ENCODE results near the gene GKN2.

GRCh38 chr2:68932402-68932801 lies 20.3 kb downstream of the GKN2 start:
- TF ChIP-seq, protein P1, sequence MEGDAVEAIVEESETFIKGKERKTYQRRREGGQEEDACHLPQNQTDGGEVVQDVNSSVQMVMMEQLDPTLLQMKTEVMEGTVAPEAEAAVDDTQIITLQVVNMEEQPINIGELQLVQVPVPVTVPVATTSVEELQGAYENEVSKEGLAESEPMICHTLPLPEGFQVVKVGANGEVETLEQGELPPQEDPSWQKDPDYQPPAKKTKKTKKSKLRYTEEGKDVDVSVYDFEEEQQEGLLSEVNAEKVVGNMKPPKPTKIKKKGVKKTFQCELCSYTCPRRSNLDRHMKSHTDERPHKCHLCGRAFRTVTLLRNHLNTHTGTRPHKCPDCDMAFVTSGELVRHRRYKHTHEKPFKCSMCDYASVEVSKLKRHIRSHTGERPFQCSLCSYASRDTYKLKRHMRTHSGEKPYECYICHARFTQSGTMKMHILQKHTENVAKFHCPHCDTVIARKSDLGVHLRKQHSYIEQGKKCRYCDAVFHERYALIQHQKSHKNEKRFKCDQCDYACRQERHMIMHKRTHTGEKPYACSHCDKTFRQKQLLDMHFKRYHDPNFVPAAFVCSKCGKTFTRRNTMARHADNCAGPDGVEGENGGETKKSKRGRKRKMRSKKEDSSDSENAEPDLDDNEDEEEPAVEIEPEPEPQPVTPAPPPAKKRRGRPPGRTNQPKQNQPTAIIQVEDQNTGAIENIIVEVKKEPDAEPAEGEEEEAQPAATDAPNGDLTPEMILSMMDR (IDR thresholded peaks at IDR 0.05), result no peak
- TF ChIP-seq MXI1 (IDR thresholded peaks at IDR 0.05; ENCODE audit: low read depth, low read length) (no peak), SIN3A (IDR thresholded peaks at IDR 0.05; ENCODE audit: borderline replicate concordance, low read depth, low read length) (no peak), TAF1 (IDR thresholded peaks at IDR 0.05; ENCODE audit: borderline replicate concordance, low read depth, low read length) (no peak), FOSL2 (IDR thresholded peaks at IDR 0.05; ENCODE audit: borderline replicate concordance, low read depth) (no peak), YY1 (IDR thresholded peaks at IDR 0.05; ENCODE audit: low read depth) (no peak), USF1 (IDR thresholded peaks at IDR 0.05; ENCODE audit: borderline replicate concordance, low read depth) (no peak), EP300 (IDR thresholded peaks at IDR 0.05; ENCODE audit: borderline replicate concordance in 1 of 2, low read depth in 1 of 2, low read length in 1 of 2) (no peak), RFX5 (IDR thresholded peaks at IDR 0.05; ENCODE audit: low read length) (no peak), FOXJ3 (CRISPR knock-in tag; IDR thresholded peaks at IDR 0.05) (no peak)
- TF ChIP-seq, protein P2, sequence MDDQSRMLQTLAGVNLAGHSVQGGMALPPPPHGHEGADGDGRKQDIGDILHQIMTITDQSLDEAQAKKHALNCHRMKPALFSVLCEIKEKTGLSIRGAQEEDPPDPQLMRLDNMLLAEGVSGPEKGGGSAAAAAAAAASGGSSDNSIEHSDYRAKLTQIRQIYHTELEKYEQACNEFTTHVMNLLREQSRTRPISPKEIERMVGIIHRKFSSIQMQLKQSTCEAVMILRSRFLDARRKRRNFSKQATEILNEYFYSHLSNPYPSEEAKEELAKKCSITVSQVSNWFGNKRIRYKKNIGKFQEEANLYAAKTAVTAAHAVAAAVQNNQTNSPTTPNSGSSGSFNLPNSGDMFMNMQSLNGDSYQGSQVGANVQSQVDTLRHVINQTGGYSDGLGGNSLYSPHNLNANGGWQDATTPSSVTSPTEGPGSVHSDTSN (IDR thresholded peaks at IDR 0.05), result no peak
- TF ChIP-seq, protein P3, sequence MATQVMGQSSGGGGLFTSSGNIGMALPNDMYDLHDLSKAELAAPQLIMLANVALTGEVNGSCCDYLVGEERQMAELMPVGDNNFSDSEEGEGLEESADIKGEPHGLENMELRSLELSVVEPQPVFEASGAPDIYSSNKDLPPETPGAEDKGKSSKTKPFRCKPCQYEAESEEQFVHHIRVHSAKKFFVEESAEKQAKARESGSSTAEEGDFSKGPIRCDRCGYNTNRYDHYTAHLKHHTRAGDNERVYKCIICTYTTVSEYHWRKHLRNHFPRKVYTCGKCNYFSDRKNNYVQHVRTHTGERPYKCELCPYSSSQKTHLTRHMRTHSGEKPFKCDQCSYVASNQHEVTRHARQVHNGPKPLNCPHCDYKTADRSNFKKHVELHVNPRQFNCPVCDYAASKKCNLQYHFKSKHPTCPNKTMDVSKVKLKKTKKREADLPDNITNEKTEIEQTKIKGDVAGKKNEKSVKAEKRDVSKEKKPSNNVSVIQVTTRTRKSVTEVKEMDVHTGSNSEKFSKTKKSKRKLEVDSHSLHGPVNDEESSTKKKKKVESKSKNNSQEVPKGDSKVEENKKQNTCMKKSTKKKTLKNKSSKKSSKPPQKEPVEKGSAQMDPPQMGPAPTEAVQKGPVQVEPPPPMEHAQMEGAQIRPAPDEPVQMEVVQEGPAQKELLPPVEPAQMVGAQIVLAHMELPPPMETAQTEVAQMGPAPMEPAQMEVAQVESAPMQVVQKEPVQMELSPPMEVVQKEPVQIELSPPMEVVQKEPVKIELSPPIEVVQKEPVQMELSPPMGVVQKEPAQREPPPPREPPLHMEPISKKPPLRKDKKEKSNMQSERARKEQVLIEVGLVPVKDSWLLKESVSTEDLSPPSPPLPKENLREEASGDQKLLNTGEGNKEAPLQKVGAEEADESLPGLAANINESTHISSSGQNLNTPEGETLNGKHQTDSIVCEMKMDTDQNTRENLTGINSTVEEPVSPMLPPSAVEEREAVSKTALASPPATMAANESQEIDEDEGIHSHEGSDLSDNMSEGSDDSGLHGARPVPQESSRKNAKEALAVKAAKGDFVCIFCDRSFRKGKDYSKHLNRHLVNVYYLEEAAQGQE (IDR thresholded peaks at IDR 0.05; ENCODE audit: low read depth, low read length), result no peak
- TF ChIP-seq, protein P4, sequence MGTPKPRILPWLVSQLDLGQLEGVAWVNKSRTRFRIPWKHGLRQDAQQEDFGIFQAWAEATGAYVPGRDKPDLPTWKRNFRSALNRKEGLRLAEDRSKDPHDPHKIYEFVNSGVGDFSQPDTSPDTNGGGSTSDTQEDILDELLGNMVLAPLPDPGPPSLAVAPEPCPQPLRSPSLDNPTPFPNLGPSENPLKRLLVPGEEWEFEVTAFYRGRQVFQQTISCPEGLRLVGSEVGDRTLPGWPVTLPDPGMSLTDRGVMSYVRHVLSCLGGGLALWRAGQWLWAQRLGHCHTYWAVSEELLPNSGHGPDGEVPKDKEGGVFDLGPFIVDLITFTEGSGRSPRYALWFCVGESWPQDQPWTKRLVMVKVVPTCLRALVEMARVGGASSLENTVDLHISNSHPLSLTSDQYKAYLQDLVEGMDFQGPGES (IDR thresholded peaks at IDR 0.05; ENCODE audit: low read depth, low read length), result no peak
